Esophagus squamous epithelium (tissue), 5 donors: ENCODE results near the gene NPAS1. TPM values are rescaled to one million over a fixed set of nuclear protein-coding genes. Genes with fewer than 3 reads are reported as not detected.

Source experiments
- DNase-seq: peaks from one replicate; lab custom pipeline; 2025; lab: John Stamatoyannopoulos, UW
- H3K27ac ChIP-seq, 4 donors: fragments of 200-600 bp; sonication (generic); one replicate each; pipeline ENCODE4 v1.5.1; 2016 to 2019; ENCODE audit warnings: mild to moderate bottlenecking in 1 of 4
- H3K27me3 ChIP-seq, 4 donors: fragments of 200-600 bp; sonication (generic); 1 replicate in 3 of 4; 2 replicates in 1 of 4; pipeline versions ENCODE4 v1.5.1 to v1.6.0; 2017 to 2021; ENCODE audit warnings: antibody characterized with exemption in 1 of 4
- H3K36me3 ChIP-seq, 3 donors: fragments of 200-600 bp; sonication (generic); one replicate each; pipeline ENCODE4 v1.5.1; 2016 to 2019
- H3K4me1 ChIP-seq, 3 donors: fragments of 200-600 bp; sonication (generic); one replicate each; pipeline ENCODE4 v1.5.1; 2017 to 2019
- H3K4me3 ChIP-seq, 4 donors: fragments of 200-600 bp; sonication (generic); 1 replicate in 3 of 4; 2 replicates in 1 of 4; pipeline ENCODE4 v1.5.1; 2016 to 2019; ENCODE audit warnings: mild to moderate bottlenecking in 2 of 4, moderate library complexity in 1 of 4
- H3K9me3 ChIP-seq, 3 donors: fragments of 200-600 bp; sonication (generic); one replicate each; pipeline ENCODE4 v1.5.1; 2016 to 2019
- CTCF ChIP-seq, 6 experiments: fragments of 450-650 bp in 4 of 6; fragments of 200-600 bp in 2 of 6; sonication (generic) in 2 of 6; IDR thresholded peaks; one replicate each; pipeline ENCODE4 v1.5.1; 2016 to 2019; ENCODE audit warnings: antibody characterized with exemption in 6 of 6, mild to moderate bottlenecking in 4 of 6, moderate library complexity in 4 of 6
- POLR2A ChIP-seq, 4 donors: fragments of 450-650 bp; IDR thresholded peaks; one replicate each; pipeline ENCODE4 v1.6.1; 2017; ENCODE audit warnings: antibody characterized with exemption in 4 of 4, mild to moderate bottlenecking in 4 of 4, moderate library complexity in 3 of 4
- WGBS, 2 donors: methylation state at CpG; one replicate each; pipeline ENCODE4 v1.1.5; 2018; 5-methylcytosine and 5-hydroxymethylcytosine counted together
- intact Hi-C: fragments of 100-400 bp; cut with DNase I; formaldehyde crosslinking; loops from one replicate; pipeline ENCODE4 v1.15.0; 2022
- total RNA-seq, 4 donors: library from RNA; depleted of rRNA; stranded (reverse); fragments of >200 nt; gene quantifications; one replicate each; pipeline ENCODE4 v1.1.0, GENCODE V29; 2016
- donor health status: DM: yes; HTN: yes; CAD: no.

Gene NPAS1
- total RNA-seq, 4 donors from 2014 or later: 0.18 to 4.3 (median 1.1) TPM; not detected in 1

GRCh38 chr19:46983097-46983496, 36.5 kb upstream of the NPAS1 start:
- DNase-seq: no peak
- H3K4me1 ChIP-seq: peaks cover 9 to 68% (median 41%) of the 10 kb centered on the region in 3 donors
- H3K4me3 ChIP-seq: no peak overlapping the region
- H3K27me3 ChIP-seq: no peaks in the 10 kb centered on the region
- H3K27ac ChIP-seq: no peak overlapping the region
- TF ChIP-seq POLR2A (IDR thresholded peaks at IDR 0.05): no peak
- no peak for TF ChIP-seq CTCF (IDR thresholded peaks at IDR 0.05)
- H3K36me3 ChIP-seq: peaks cover 0 to 15% (median 3%) of the 10 kb centered on the region in 3 donors
- WGBS, 2 donors: 84 to 88% methylated on average over 6 of the region's 6 CpGs
- no peaks in the 10 kb centered on the region for H3K9me3 ChIP-seq
- intact Hi-C loops: no loop called here

GRCh38 chr19:46984077-46985010, 35.3 kb upstream of the NPAS1 start:
- TF ChIP-seq POLR2A (IDR thresholded peaks at IDR 0.05) (no peak), CTCF (IDR thresholded peaks at IDR 0.05) (no peak)
- no peak for DNase-seq
- Histone ChIP-seq H3K4me3 (no peak overlapping the region), H3K27ac (peak overlapping the region in 1 of 4 donors; percentile 14), H3K9me3 (no peaks in the 10 kb centered on the region), H3K4me1 (peaks cover 7 to 55% (median 33%) of the 10 kb centered on the region in 3 donors), H3K36me3 (peaks cover 4 to 28% (median 9%) of the 10 kb centered on the region in 3 donors), H3K27me3 (no peaks in the 10 kb centered on the region)
- WGBS, 2 donors: 54 to 60% methylated on average over 18 to 19 of the region's 20 CpGs
- intact Hi-C loops: loop anchor here (5.0 kb wide), 1 partner anchor 127 kb away; no protein-coding TSS in a partner anchor

DNA sequence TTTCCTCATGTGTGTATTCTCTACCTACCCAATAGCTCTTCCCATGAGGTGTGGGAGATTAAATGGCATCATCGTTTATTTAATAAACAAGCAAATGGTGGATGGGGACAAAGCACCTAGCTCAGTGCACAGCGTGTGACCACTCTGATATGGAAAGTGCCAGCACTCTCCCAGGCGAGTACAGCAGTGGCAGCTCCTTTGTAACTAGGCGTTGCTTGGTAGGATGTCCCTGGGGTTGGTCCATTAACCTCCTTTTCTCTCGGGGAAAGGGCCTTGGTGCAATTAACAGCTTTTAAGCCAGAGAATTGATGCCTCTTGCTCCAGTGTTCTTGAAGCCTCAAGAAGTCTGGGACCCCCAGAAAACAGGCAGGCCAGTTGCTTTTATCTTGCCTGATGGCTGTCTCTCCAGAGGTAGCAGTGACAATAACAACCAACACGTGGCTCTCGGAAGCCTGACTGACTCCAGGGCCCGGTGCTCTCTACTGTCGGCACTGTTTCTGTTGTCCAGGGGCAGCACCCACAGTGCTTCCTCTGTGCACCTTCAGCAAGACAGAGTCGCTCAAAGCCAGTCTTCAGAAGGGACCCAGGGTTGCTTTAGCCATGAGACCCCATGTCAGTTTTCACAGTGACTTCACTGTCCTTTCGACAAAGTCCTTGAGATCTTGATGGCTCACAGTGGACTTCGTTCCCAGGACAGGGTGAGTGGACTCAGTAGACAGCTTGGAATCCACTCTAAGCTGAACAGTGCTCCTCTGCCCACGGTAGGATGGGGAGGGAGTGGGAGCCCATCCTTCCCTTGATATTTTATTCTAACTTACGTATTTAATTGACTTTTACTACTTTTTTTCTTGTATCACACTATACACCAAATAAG, 33.9 kb upstream of the NPAS1 start:
- intact Hi-C loops: loop anchor here (5.0 kb wide), 1 partner anchor 128 kb away; no protein-coding TSS in a partner anchor
- DNase-seq: no peak
- no peak for TF ChIP-seq POLR2A (IDR thresholded peaks at IDR 0.05)
- TF ChIP-seq CTCF (IDR thresholded peaks at IDR 0.05): no peak
- WGBS, 2 donors: 82 to 84% methylated on average over 10 to 12 of the region's 14 CpGs
- Histone ChIP-seq H3K27me3 (no peaks in the 10 kb centered on the region), H3K4me3 (no peak overlapping the region), H3K27ac (no peak overlapping the region), H3K36me3 (peaks cover 9 to 42% (median 10%) of the 10 kb centered on the region in 3 donors), H3K4me1 (peaks cover 7 to 52% (median 37%) of the 10 kb centered on the region in 3 donors), H3K9me3 (no peaks in the 10 kb centered on the region)

GRCh38 chr19:46988614-46989230, 30.9 kb upstream of the NPAS1 start:
- no peak overlapping the region for H3K4me3 ChIP-seq
- H3K27me3 ChIP-seq: no peaks in the 10 kb centered on the region
- TF ChIP-seq CTCF (IDR thresholded peaks at IDR 0.05): no peak
- no peak for TF ChIP-seq POLR2A (IDR thresholded peaks at IDR 0.05)
- peaks cover 16 to 69% (median 26%) of the 10 kb centered on the region in 3 donors for H3K36me3 ChIP-seq
- H3K27ac ChIP-seq: no peak overlapping the region
- 88 to 97% methylated on average over 7 to 11 of the region's 14 CpGs for WGBS, 2 donors
- intact Hi-C loops: loop anchor here (5.0 kb wide), 1 partner anchor 131 kb away; no protein-coding TSS in a partner anchor
- DNase-seq: no peak
- H3K4me1 ChIP-seq: peaks cover 4 to 56% (median 28%) of the 10 kb centered on the region in 3 donors
- no peaks in the 10 kb centered on the region for H3K9me3 ChIP-seq
